OCI-LY7 (cell line): ENCODE results near the gene TRIM75. TPM values are rescaled to one million over a fixed set of nuclear protein-coding genes. Genes with fewer than 3 reads are reported as not detected.

ENCODE experiments used
- BruUV-seq: library from RNA; stranded (reverse); fragments of 400-500 nt; replicated peaks from 2 replicates; lab custom pipeline; 2021; lab: Mats Ljungman, UMichigan
- CTCF ChIA-PET: fragments of 300-600 bp; sonication (Branson Sonifier 250); formaldehyde crosslinking; loops from one replicate; lab custom pipeline; 2022; ENCODE audit warnings: antibody characterized with exemption; ENCODE audit not compliant: unreplicated experiment; lab: Charles Lee
- POLR2A ChIA-PET: fragments of 300-600 bp; sonication (Branson Sonifier 250); formaldehyde crosslinking; loops from one replicate; lab custom pipeline; 2022; ENCODE audit warnings: antibody characterized with exemption; lab: Charles Lee
- DNase-seq: peaks from one replicate; pipeline ENCODE4 v3.0.0-alpha.2; 2015; ENCODE audit warnings: low spot score
- H2AFZ ChIP-seq: fragments of 200-600 bp; sonication (generic), shearing (Covaris generic); 2 replicates; pipeline ENCODE4 v1.6.1; 2014; ENCODE audit warnings: mild to moderate bottlenecking, antibody characterized with exemption, low read length, moderate library complexity
- H3K27ac ChIP-seq: fragments of 200-600 bp; sonication (generic); 2 replicates; pipeline ENCODE4 v1.5.1; 2014; ENCODE audit warnings: mixed run types, low read depth, mild to moderate bottlenecking, moderate library complexity, low read length, inconsistent platforms; ENCODE audit not compliant: poor library complexity, severe bottlenecking
- H3K36me3 ChIP-seq: fragments of 200-600 bp; sonication (generic); 2 replicates; pipeline ENCODE4 v1.6.1; 2014; ENCODE audit warnings: mild to moderate bottlenecking, antibody characterized with exemption, low read length, moderate library complexity, mixed read lengths; ENCODE audit not compliant: insufficient read depth
- H3K4me1 ChIP-seq: fragments of 200-600 bp; sonication (generic); 2 replicates; pipeline ENCODE4 v1.5.1; 2014; ENCODE audit warnings: mild to moderate bottlenecking, low read length; ENCODE audit not compliant: insufficient read depth, poor library complexity, severe bottlenecking
- H3K4me2 ChIP-seq: fragments of 200-600 bp; sonication (generic); 2 replicates; pipeline ENCODE4 v1.6.1; 2014; ENCODE audit warnings: mild to moderate bottlenecking, low read length
- H3K4me3 ChIP-seq: fragments of 200-600 bp; sonication (generic); 2 replicates; pipeline ENCODE4 v1.5.1; 2014; ENCODE audit warnings: mild to moderate bottlenecking, low read depth, low read length; ENCODE audit not compliant: poor library complexity, severe bottlenecking
- H3K79me2 ChIP-seq: fragments of 200-600 bp; sonication (generic); 2 replicates; pipeline ENCODE4 v1.6.1; 2016; ENCODE audit warnings: low read depth, mild to moderate bottlenecking, low read length, moderate library complexity, mixed read lengths; ENCODE audit not compliant: insufficient read depth
- H3K9me2 ChIP-seq: fragments of 200-600 bp; sonication (generic); 2 replicates; pipeline ENCODE4 v1.6.1; 2016; ENCODE audit warnings: mild to moderate bottlenecking, low read length, mixed read lengths; ENCODE audit not compliant: insufficient read depth
- H3K9me3 ChIP-seq: fragments of 200-600 bp; sonication (generic); 2 replicates; pipeline ENCODE4 v1.6.1; 2014; ENCODE audit warnings: mild to moderate bottlenecking, mixed run types, low read length, mixed read lengths
- H4K20me1 ChIP-seq: fragments of 200-600 bp; sonication (generic); 2 replicates; pipeline ENCODE4 v1.6.1; 2014; ENCODE audit warnings: mild to moderate bottlenecking, antibody characterized with exemption, low read length, moderate library complexity, mixed read lengths; ENCODE audit not compliant: insufficient read depth
- EZH2phosphoT487 ChIP-seq: fragments of 200-600 bp; sonication (generic); IDR thresholded peaks from 2 replicates; pipeline ENCODE4 v1.6.1; 2018; ENCODE audit warnings: low read depth, borderline replicate concordance, mild to moderate bottlenecking, mixed run types, antibody characterized with exemption, low read length, moderate library complexity, mixed read lengths
- intact Hi-C: fragments of 100-400 bp; cut with micrococcal nuclease; formaldehyde crosslinking; loops from one replicate; pipeline ENCODE4 v1.10.0; 2022; ENCODE audit not compliant: unreplicated experiment
- total RNA-seq, 2 experiments: library from RNA; depleted of rRNA in 1 of 2; stranded (reverse); fragments of >200 nt in 1 of 2; shearing (Covaris generic) in 1 of 2; gene quantifications; 2 replicates each; pipeline ENCODE4 v1.2.3, GENCODE V29; 2014 to 2022
- TF ChIP-seq, protein P1 (sequence below): fragments of 200-600 bp; sonication (generic); conservative IDR thresholded peaks from 2 replicates; pipeline ENCODE4 v1.5.1; 2014; ENCODE audit warnings: mild to moderate bottlenecking, antibody characterized with exemption, low read length, moderate library complexity, mixed read lengths

TRIM75 gene
- total RNA-seq, 2 experiments from 2014 or later = not detected

- no peak for DNase-seq
- no TSS peak for BruUV-seq
- TF ChIP-seq EZH2phosphoT487 = no peak
- TF ChIP-seq, protein P1, sequence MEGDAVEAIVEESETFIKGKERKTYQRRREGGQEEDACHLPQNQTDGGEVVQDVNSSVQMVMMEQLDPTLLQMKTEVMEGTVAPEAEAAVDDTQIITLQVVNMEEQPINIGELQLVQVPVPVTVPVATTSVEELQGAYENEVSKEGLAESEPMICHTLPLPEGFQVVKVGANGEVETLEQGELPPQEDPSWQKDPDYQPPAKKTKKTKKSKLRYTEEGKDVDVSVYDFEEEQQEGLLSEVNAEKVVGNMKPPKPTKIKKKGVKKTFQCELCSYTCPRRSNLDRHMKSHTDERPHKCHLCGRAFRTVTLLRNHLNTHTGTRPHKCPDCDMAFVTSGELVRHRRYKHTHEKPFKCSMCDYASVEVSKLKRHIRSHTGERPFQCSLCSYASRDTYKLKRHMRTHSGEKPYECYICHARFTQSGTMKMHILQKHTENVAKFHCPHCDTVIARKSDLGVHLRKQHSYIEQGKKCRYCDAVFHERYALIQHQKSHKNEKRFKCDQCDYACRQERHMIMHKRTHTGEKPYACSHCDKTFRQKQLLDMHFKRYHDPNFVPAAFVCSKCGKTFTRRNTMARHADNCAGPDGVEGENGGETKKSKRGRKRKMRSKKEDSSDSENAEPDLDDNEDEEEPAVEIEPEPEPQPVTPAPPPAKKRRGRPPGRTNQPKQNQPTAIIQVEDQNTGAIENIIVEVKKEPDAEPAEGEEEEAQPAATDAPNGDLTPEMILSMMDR = no peak
- Histone ChIP-seq H2AFZ (no peak within 1 kb of the TSS), H3K27ac (no peak within 1 kb of the TSS), H3K36me3 (no peaks in the 10 kb centered on the region), H3K4me2 (no peak within 1 kb of the TSS), H3K9me3 (no peaks in the 10 kb centered on the region), H3K79me2 (no peaks in the 10 kb centered on the region), H3K9me2 (no peaks in the 10 kb centered on the region), H3K4me3 (no peak within 1 kb of the TSS), H4K20me1 (no peaks in the 10 kb centered on the region), H3K4me1 (no peaks in the 10 kb centered on the region)
- intact Hi-C loops = no loop called here
- ChIA-PET POLR2A (no interaction called here), CTCF (interaction anchor here (0.6 kb wide), 1 partner anchor 476 kb away, joined by 4 read pairs; no protein-coding TSS in a partner anchor)
These were observed 22.0 kb upstream of the TRIM75 start, which contains the start of gene TRIM60 for GRCh38 chr4:165031436-165032211. TSS of gene TRIM60 (plus strand) at chr4:165031999. CDS start at chr4:165040073, 8,074 bp downstream.

DNA sequence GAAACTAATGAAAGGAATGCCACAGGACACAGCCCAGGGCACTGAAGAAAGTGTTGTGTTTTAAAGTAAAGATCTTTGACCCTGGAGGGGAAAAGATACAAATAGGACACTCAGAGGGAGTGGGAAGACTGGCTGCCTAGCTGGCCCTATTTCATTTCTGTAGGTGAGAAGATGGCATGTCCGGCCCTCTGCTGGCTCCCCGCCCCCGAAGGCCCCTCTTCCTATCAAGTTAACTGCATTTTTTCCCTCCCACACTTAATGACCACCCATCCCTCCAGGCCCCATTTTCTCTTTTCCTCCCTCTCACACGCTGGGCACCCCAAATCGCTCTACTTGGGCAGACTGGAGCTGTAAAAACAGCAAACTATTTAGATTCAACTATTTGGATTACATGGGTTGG lies 5.5 kb upstream of the TRIM75 start:
- H3K9me3 ChIP-seq = no peaks in the 10 kb centered on the region
- H3K4me3 ChIP-seq = no peak overlapping the region
- no peak overlapping the region for H3K4me2 ChIP-seq
- ChIA-PET CTCF (no interaction called here), POLR2A (no interaction called here)
- no peak for DNase-seq
- no peaks in the 10 kb centered on the region for H3K36me3 ChIP-seq
- H3K4me1 ChIP-seq = no peaks in the 10 kb centered on the region
- no peak overlapping the region for H3K27ac ChIP-seq
- no peaks in the 10 kb centered on the region for H4K20me1 ChIP-seq
- intact Hi-C loops = no loop called here
- BruUV-seq = no TSS peak
- H2AFZ ChIP-seq = no peak overlapping the region
- no peaks in the 10 kb centered on the region for H3K79me2 ChIP-seq
- no peak for TF ChIP-seq EZH2phosphoT487
- TF ChIP-seq, protein P1 = no peak
- H3K9me2 ChIP-seq = no peaks in the 10 kb centered on the region

DNA sequence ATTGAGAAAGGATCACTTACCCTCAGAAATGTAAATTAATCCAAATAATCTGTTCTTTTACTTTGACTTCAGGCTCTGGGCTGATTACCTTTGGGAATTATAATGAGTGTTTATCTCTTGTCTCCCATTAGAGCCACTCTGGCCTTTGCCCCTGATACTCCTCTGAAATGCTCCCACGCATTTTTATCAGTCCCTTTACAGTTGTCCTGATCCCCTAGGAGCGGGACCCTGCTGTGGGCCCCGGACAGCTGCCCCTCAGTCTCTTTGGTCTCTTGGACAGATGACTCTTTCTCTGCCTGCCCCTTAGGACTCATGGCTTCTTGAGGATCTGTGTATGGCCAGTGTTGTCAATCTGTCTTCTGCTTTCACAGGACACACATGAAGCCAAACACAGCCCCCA lies 1.0 kb upstream of the TRIM75 start:
- H4K20me1 ChIP-seq = no peaks in the 10 kb centered on the region
- no peaks in the 10 kb centered on the region for H3K9me2 ChIP-seq
- H3K36me3 ChIP-seq = no peaks in the 10 kb centered on the region
- no peak overlapping the region for H3K27ac ChIP-seq
- H3K79me2 ChIP-seq = no peaks in the 10 kb centered on the region
- DNase-seq = no peak
- no peak overlapping the region for H3K4me3 ChIP-seq
- H3K4me1 ChIP-seq = no peaks in the 10 kb centered on the region
- TF ChIP-seq EZH2phosphoT487 = no peak
- TF ChIP-seq, protein P1 = no peak
- H3K9me3 ChIP-seq = no peaks in the 10 kb centered on the region
- CTCF ChIA-PET = no interaction called here
- H3K4me2 ChIP-seq = no peak overlapping the region
- intact Hi-C loops = no loop called here
- POLR2A ChIA-PET = no interaction called here
- no TSS peak for BruUV-seq
- no peak overlapping the region for H2AFZ ChIP-seq
